ENCODE measurements around the gene TRIM65. TPM values are rescaled to one million over a fixed set of nuclear protein-coding genes. Genes with fewer than 3 reads are reported as not detected.

TRIM65 gene
- total RNA-seq, 2 experiments from 2014 or later = 9.9 to 11.7 TPM

GRCh38 chr17:75899767-75900468 lies 3.2 kb upstream of the TRIM65 start:
- Histone ChIP-seq H3K9me3 (ENCODE audit: control insufficient read depth in 1 of 2, insufficient read depth in 1 of 2, low read length in 2 of 2) (no peaks in the 10 kb centered on the region), H3K4me1 (ENCODE audit: insufficient read depth, low read length) (peaks cover 27% of the 10 kb centered on the region), H3K36me3 (ENCODE audit: insufficient read depth, low read length) (peaks cover 48% of the 10 kb centered on the region), H3K27me3 (ENCODE audit: control insufficient read depth in 1 of 2, insufficient read depth in 2 of 2, low read length in 2 of 2) (no peaks in the 10 kb centered on the region), H3K4me3 (ENCODE audit: low read length) (no peak overlapping the region), H3K27ac (ENCODE audit: low read depth in 1 of 2, low read length in 2 of 2) (no peak overlapping the region)
- Mint-ChIP-seq H3K4me3 (no peak overlapping the region), H3K9me3 (no peaks in the 10 kb centered on the region), H3K36me3 (ENCODE audit: low read depth) (peaks cover 54% of the 10 kb centered on the region), H3K27ac (peak overlapping the region; percentile 30), H3K4me1 (ENCODE audit: low read depth) (peaks cover 16% of the 10 kb centered on the region), H3K27me3 (no peaks in the 10 kb centered on the region)
- CTCF ChIA-PET = interaction anchor here (2.5 kb wide), 1 partner anchor 22 kb away, joined by 6 read pairs; the partner anchor contains the start of gene TRIM47
- intact Hi-C loops (cut with DNase I, micrococcal nuclease) = loop anchor here (5.0 to 10.0 kb wide), 3 partner anchors 138 to 395 kb away; partner anchors contain the start of genes RECQL5 (in 1 of the 2) and SAP30BP (in 1 of the 2)
- POLR2A ChIA-PET = interaction anchor here (2.5 kb wide), 1 partner anchor 44 kb away, joined by 13 read pairs; the partner anchor contains the start of gene WBP2
- no peak for ATAC-seq (ENCODE audit: poor library complexity)
- TF ChIP-seq CTCF (IDR thresholded peaks at IDR 0.05) = no peak
- DNase-seq = peak in 1 of 14 experiments; percentile 25

DNA sequence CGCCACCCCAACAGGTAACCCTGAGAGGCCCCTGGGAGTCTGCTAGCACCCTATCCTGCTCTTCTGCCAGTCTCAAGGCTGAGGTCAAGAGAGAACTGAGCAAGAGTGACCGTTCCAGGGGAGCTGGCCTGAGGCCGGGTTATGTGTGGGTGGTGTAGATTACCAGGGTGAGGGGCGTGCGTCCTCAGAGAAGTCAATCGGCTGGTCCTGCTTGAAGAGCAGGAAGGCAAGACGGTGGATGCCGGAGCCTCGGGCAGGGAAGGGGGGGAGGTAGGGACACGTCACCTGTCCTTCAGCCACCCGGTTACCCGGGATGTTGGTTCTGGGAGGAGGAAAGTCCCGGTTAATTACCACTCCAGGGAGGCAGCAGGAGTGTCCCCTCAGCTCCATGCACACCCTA lies 2.6 kb upstream of the TRIM65 start:
- POLR2A ChIA-PET = interaction anchor here (2.5 kb wide), 1 partner anchor 44 kb away, joined by 13 read pairs; the partner anchor contains the start of gene WBP2

GRCh38 chr17:75898791-75899190 lies 2.0 kb upstream of the TRIM65 start:
- no peak overlapping the region for H3K27ac ChIP-seq (ENCODE audit: low read depth in 1 of 2, low read length in 2 of 2)
- H3K36me3 ChIP-seq (ENCODE audit: insufficient read depth, low read length) = peaks cover 48% of the 10 kb centered on the region
- no peak for TF ChIP-seq CTCF (IDR thresholded peaks at IDR 0.05)
- POLR2A ChIA-PET = interaction anchor here (2.5 to 3.3 kb wide), 2 partner anchors 43 to 119 kb away, joined by 13 to 21 read pairs; partner anchors contain the start of gene WBP2
- H3K4me1 ChIP-seq (ENCODE audit: insufficient read depth, low read length) = peaks cover 31% of the 10 kb centered on the region
- Mint-ChIP-seq H3K9me3 (no peaks in the 10 kb centered on the region), H3K36me3 (ENCODE audit: low read depth) (peaks cover 50% of the 10 kb centered on the region), H3K27me3 (no peaks in the 10 kb centered on the region), H3K4me1 (ENCODE audit: low read depth) (peaks cover 23% of the 10 kb centered on the region), H3K27ac (peak overlapping the region; percentile 39), H3K4me3 (peak overlapping the region; percentile 68)
- CTCF ChIA-PET = interaction anchor here (0.9 to 2.5 kb wide), 2 partner anchors 21 to 23 kb away, joined by 3 to 6 read pairs; partner anchors contain the start of gene TRIM47
- intact Hi-C loops (cut with DNase I, micrococcal nuclease) = no loop called here
- no peak for ATAC-seq (ENCODE audit: poor library complexity)
- peak in 1 of 14 experiments; percentile 30 for DNase-seq
- H3K9me3 ChIP-seq (ENCODE audit: control insufficient read depth in 1 of 2, insufficient read depth in 1 of 2, low read length in 2 of 2) = no peaks in the 10 kb centered on the region
- no peak overlapping the region for H3K4me3 ChIP-seq (ENCODE audit: low read length)
- H3K27me3 ChIP-seq (ENCODE audit: control insufficient read depth in 1 of 2, insufficient read depth in 2 of 2, low read length in 2 of 2) = no peaks in the 10 kb centered on the region

More for the DNA sequence above, 2.6 kb upstream of the TRIM65 start:
- H3K27ac ChIP-seq (ENCODE audit: low read depth in 1 of 2, low read length in 2 of 2) = no peak overlapping the region
- peak in 1 of 14 experiments; percentile 30 for DNase-seq
- ATAC-seq (ENCODE audit: poor library complexity) = no peak
- H3K27me3 Mint-ChIP-seq = no peaks in the 10 kb centered on the region
- peaks cover 50% of the 10 kb centered on the region for H3K36me3 Mint-ChIP-seq (ENCODE audit: low read depth)
- no peaks in the 10 kb centered on the region for H3K9me3 ChIP-seq (ENCODE audit: control insufficient read depth in 1 of 2, insufficient read depth in 1 of 2, low read length in 2 of 2)
- H3K36me3 ChIP-seq (ENCODE audit: insufficient read depth, low read length) = peaks cover 48% of the 10 kb centered on the region
- H3K4me1 Mint-ChIP-seq (ENCODE audit: low read depth) = peaks cover 18% of the 10 kb centered on the region
- intact Hi-C loops (cut with DNase I, micrococcal nuclease) = no loop called here
- no peak overlapping the region for H3K27ac Mint-ChIP-seq
- peaks cover 31% of the 10 kb centered on the region for H3K4me1 ChIP-seq (ENCODE audit: insufficient read depth, low read length)
- no peaks in the 10 kb centered on the region for H3K9me3 Mint-ChIP-seq
- no peaks in the 10 kb centered on the region for H3K27me3 ChIP-seq (ENCODE audit: control insufficient read depth in 1 of 2, insufficient read depth in 2 of 2, low read length in 2 of 2)
- TF ChIP-seq CTCF (IDR thresholded peaks at IDR 0.05) = no peak
- no peak overlapping the region for H3K4me3 Mint-ChIP-seq
- H3K4me3 ChIP-seq (ENCODE audit: low read length) = no peak overlapping the region
- CTCF ChIA-PET = interaction anchor here (2.5 kb wide), 1 partner anchor 21 kb away, joined by 6 read pairs; the partner anchor contains the start of gene TRIM47
